ENCODE results near the gene STAC. TPM values are rescaled to one million over a fixed set of nuclear protein-coding genes. Genes with fewer than 3 reads are reported as not detected.

STAC gene
- total and polyA plus RNA-seq, 9 of the 15 experiments (the other 6 are each of a cell fraction or from before 2014, with no cell fraction given): 0.11 TPM; not detected in 8

- TF ChIP-seq ZKSCAN8 (CRISPR knock-in tag; IDR thresholded peaks at IDR 0.05) (no peak), FOXA1 (IDR thresholded peaks at IDR 0.05; ENCODE audit: borderline replicate concordance) (no peak), ZNF311 (CRISPR knock-in tag; IDR thresholded peaks at IDR 0.05) (no peak), KAT2B (IDR thresholded peaks at IDR 0.05; ENCODE audit: low read depth, low read length) (no peak), CBX3 (IDR thresholded peaks at IDR 0.05; ENCODE audit: borderline replicate concordance in 1 of 2, low read length in 2 of 2) (no peak), TBP (optimal IDR thresholded peaks at IDR 0.05; ENCODE audit: low read depth, low read length) (no peak), CSDE1 (IDR thresholded peaks at IDR 0.05) (no peak), THAP7 (CRISPR knock-in tag; IDR thresholded peaks at IDR 0.05) (no peak), ZNF347 (CRISPR knock-in tag; IDR thresholded peaks at IDR 0.05; ENCODE audit: low read depth) (no peak)
Measured at GRCh38 chr3:36557708-36558421, 177.6 kb downstream of the STAC start (continued).

- Histone ChIP-seq H3K4me3 (no peak overlapping the region), H3K9me1 (ENCODE audit: control insufficient read depth, insufficient read depth, low read length) (no peaks in the 10 kb centered on the region), H3K27ac (ENCODE audit: extremely low read depth, low read depth, low read length) (no peak overlapping the region), H3K27me3 (ENCODE audit: control insufficient read depth in 2 of 2, insufficient read depth in 2 of 2, low read length in 2 of 2) (no peaks in the 10 kb centered on the region), H3K4me1 (replicated peaks in 1 of 2; ENCODE audit: control insufficient read depth in 2 of 2, insufficient read depth in 2 of 2, low read length in 2 of 2) (no peaks in the 10 kb centered on the region), H4K20me1 (replicated peaks; ENCODE audit: control insufficient read depth, insufficient read depth, low read length) (no peaks in the 10 kb centered on the region), H2AFZ (ENCODE audit: low read depth, low read length) (no peak overlapping the region), H3K4me2 (ENCODE audit: insufficient read depth, low read length) (no peak overlapping the region), H3K36me3 (ENCODE audit: control insufficient read depth, insufficient read depth, low read length) (no peaks in the 10 kb centered on the region), H3K9ac (ENCODE audit: insufficient read depth in 1 of 2, low read depth in 2 of 2, low read length in 2 of 2) (no peak overlapping the region), H3K9me3 (replicated peaks; ENCODE audit: control insufficient read depth, insufficient read depth, low read depth, low read length) (no peaks in the 10 kb centered on the region), H3K79me2 (ENCODE audit: control insufficient read depth, insufficient read depth, low read length) (no peaks in the 10 kb centered on the region)
- BruUV-seq (replicated peaks): no TSS peak
- in situ Hi-C loops (cut with MboI): no loop called here
- DNase-seq (ENCODE audit: extremely low read depth in 1 of 4, low spot score in 3 of 4) (no peak), ATAC-seq (no peak), FAIRE-seq (no peak)
- ChIA-PET CTCF (ENCODE audit: low intra/inter-chr PET ratio) (no interaction called here), POLR2A (no interaction called here)
- intact Hi-C loops (cut with micrococcal nuclease): no loop called here
- WGBS (ENCODE audit: insufficient coverage, low coverage, missing lambda C conversion rate): 0% methylated on average over 2 of the region's 2 CpGs
- TF ChIP-seq RBBP5 (IDR thresholded peaks at IDR 0.05; ENCODE audit: borderline replicate concordance, insufficient read depth, low read length, poor library complexity, severe bottlenecking) (no peak), TEAD2 (tag; IDR thresholded peaks at IDR 0.05) (no peak), NCOA2 (IDR thresholded peaks at IDR 0.05; ENCODE audit: partially characterized antibody in 2 of 2) (no peak), ZNF586 (CRISPR knock-in tag; conservative IDR thresholded peaks at IDR 0.05) (no peak), ASH1L (IDR thresholded peaks at IDR 0.05; ENCODE audit: borderline replicate concordance, low read depth, partially characterized antibody) (no peak), ZBTB2 (IDR thresholded peaks at IDR 0.05) (no peak), NCOA4 (IDR thresholded peaks at IDR 0.05; ENCODE audit: partially characterized antibody) (no peak), CTBP1 (IDR thresholded peaks at IDR 0.05; ENCODE audit: borderline replicate concordance) (no peak), ESRRB (CRISPR knock-in tag; IDR thresholded peaks at IDR 0.05; ENCODE audit: borderline replicate concordance) (no peak), ETV1 (tag; conservative IDR thresholded peaks at IDR 0.05; ENCODE audit: low read depth) (no peak), SETDB1 (IDR thresholded peaks at IDR 0.05; ENCODE audit: low read length) (no peak)
Measured at GRCh38 chr3:36558961-36559360, 178.7 kb downstream of the STAC start.

Data from K562 (cell line).